Liver (tissue), 3 donors: ENCODE measurements around the gene PNKD.

Experiments used
- EGR1 ChIP-seq, 2 donors: IDR thresholded peaks; 2 replicates each; pipeline ENCODE4 v1.6.1; 2016 to 2018; ENCODE audit warnings: antibody characterized with exemption in 2 of 2, low read depth in 2 of 2
- FOXA1 ChIP-seq: IDR thresholded peaks from 2 replicates; pipeline ENCODE4 v1.6.1; 2016; ENCODE audit warnings: antibody characterized with exemption
- GABPA ChIP-seq, 2 donors: IDR thresholded peaks in 1 of 2; conservative IDR thresholded peaks in 1 of 2; 2 replicates each; pipeline ENCODE4 v1.6.1; 2016; ENCODE audit warnings: antibody characterized with exemption in 2 of 2, mild to moderate bottlenecking in 1 of 2, moderate library complexity in 1 of 2
- MAX ChIP-seq: IDR thresholded peaks from 2 replicates; pipeline ENCODE4 v1.6.1; 2016; ENCODE audit warnings: antibody characterized with exemption
- NR2F2 ChIP-seq: IDR thresholded peaks from 2 replicates; pipeline ENCODE4 v1.6.1; 2016; ENCODE audit warnings: antibody characterized with exemption
- SP1 ChIP-seq: IDR thresholded peaks from 2 replicates; pipeline ENCODE4 v1.6.1; 2018; ENCODE audit warnings: antibody characterized with exemption, mild to moderate bottlenecking
- TAF1 ChIP-seq: conservative IDR thresholded peaks from 2 replicates; pipeline ENCODE4 v1.6.1; 2016; ENCODE audit warnings: antibody characterized with exemption, mild to moderate bottlenecking
- TF ChIP-seq, protein P1 (sequence below): fragments of 150-350 bp; IDR thresholded peaks from 2 replicates; pipeline ENCODE4 v1.5.1; 2017; ENCODE audit warnings: improper control_type of control experiment, low read depth, low read length; ENCODE audit not compliant: missing input control
- donor health status: healthy.
- donor health status: healthy.

GRCh38 chr2:218245214-218245613 lies 25.1 kb upstream of the PNKD start:
- no peak for TF ChIP-seq MAX
- no peak for TF ChIP-seq GABPA (IDR thresholded peaks at IDR 0.05 in 1 of 2, conservative IDR thresholded peaks at IDR 0.05 in 1 of 2)
- no peak for TF ChIP-seq EGR1 (IDR thresholded peaks at IDR 0.05; ENCODE audit: low read depth in 2 of 2)
- TF ChIP-seq SP1: no peak
- TF ChIP-seq, protein P1, sequence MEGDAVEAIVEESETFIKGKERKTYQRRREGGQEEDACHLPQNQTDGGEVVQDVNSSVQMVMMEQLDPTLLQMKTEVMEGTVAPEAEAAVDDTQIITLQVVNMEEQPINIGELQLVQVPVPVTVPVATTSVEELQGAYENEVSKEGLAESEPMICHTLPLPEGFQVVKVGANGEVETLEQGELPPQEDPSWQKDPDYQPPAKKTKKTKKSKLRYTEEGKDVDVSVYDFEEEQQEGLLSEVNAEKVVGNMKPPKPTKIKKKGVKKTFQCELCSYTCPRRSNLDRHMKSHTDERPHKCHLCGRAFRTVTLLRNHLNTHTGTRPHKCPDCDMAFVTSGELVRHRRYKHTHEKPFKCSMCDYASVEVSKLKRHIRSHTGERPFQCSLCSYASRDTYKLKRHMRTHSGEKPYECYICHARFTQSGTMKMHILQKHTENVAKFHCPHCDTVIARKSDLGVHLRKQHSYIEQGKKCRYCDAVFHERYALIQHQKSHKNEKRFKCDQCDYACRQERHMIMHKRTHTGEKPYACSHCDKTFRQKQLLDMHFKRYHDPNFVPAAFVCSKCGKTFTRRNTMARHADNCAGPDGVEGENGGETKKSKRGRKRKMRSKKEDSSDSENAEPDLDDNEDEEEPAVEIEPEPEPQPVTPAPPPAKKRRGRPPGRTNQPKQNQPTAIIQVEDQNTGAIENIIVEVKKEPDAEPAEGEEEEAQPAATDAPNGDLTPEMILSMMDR: no peak
- no peak for TF ChIP-seq TAF1
- TF ChIP-seq FOXA1: no peak
- no peak for TF ChIP-seq NR2F2
